ENCODE data around the gene TBC1D7. TPM values are rescaled to one million over a fixed set of nuclear protein-coding genes. Genes with fewer than 3 reads are reported as not detected.

TBC1D7 gene
- total RNA-seq, 1 experiment from 2014 or later = 32.1 TPM

GRCh38 chr6:13362412-13362811 lies 34.1 kb upstream of the TBC1D7 start:
- H3K4me3 ChIP-seq (ENCODE audit: low read depth, low read length, poor library complexity, severe bottlenecking) = no peak overlapping the region
- intact Hi-C loops (cut with micrococcal nuclease; ENCODE audit: unreplicated experiment) = no loop called here
- H3K9me3 ChIP-seq (ENCODE audit: low read depth, low read length, poor library complexity, severe bottlenecking) = no peaks in the 10 kb centered on the region
- no TSS peak for BruUV-seq (replicated peaks)
- H3K36me3 ChIP-seq (ENCODE audit: insufficient read depth, low read length, poor library complexity, severe bottlenecking) = no peaks in the 10 kb centered on the region
- DNase-seq (ENCODE audit: low spot score) = no peak
- no peaks in the 10 kb centered on the region for H3K27me3 ChIP-seq (replicated peaks; ENCODE audit: insufficient read depth, low read depth, low read length, poor library complexity)
- CTCF ChIA-PET = interaction anchor here (0.5 kb wide), 1 partner anchor 166 kb away, joined by 9 read pairs; no protein-coding TSS in a partner anchor
- POLR2A ChIA-PET (ENCODE audit: low non-redundant PET) = no interaction called here
- no peak overlapping the region for H3K27ac ChIP-seq (ENCODE audit: low read depth, low read length, poor library complexity, severe bottlenecking)
- TF ChIP-seq CTCF (conservative IDR thresholded peaks at IDR 0.05; ENCODE audit: low read depth, low read length) (no peak), EZH2 (IDR thresholded peaks at IDR 0.05; ENCODE audit: borderline replicate concordance, low read depth, low read length, poor library complexity, severe bottlenecking) (no peak)
- no peaks in the 10 kb centered on the region for H3K4me1 ChIP-seq (ENCODE audit: insufficient read depth, low read length, poor library complexity, severe bottlenecking)

GRCh38 chr6:13360671-13361540 lies 32.6 kb upstream of the TBC1D7 start:
- DNase-seq (ENCODE audit: low spot score) = no peak
- no TSS peak for BruUV-seq (replicated peaks)
- intact Hi-C loops (cut with micrococcal nuclease; ENCODE audit: unreplicated experiment) = no loop called here
- CTCF ChIA-PET = no interaction called here
- H3K9me3 ChIP-seq (ENCODE audit: low read depth, low read length, poor library complexity, severe bottlenecking) = no peaks in the 10 kb centered on the region
- no peak overlapping the region for H3K4me3 ChIP-seq (ENCODE audit: low read depth, low read length, poor library complexity, severe bottlenecking)
- no peaks in the 10 kb centered on the region for H3K4me1 ChIP-seq (ENCODE audit: insufficient read depth, low read length, poor library complexity, severe bottlenecking)
- H3K27ac ChIP-seq (ENCODE audit: low read depth, low read length, poor library complexity, severe bottlenecking) = no peak overlapping the region
- no peaks in the 10 kb centered on the region for H3K27me3 ChIP-seq (replicated peaks; ENCODE audit: insufficient read depth, low read depth, low read length, poor library complexity)
- POLR2A ChIA-PET (ENCODE audit: low non-redundant PET) = no interaction called here
- no peaks in the 10 kb centered on the region for H3K36me3 ChIP-seq (ENCODE audit: insufficient read depth, low read length, poor library complexity, severe bottlenecking)
- TF ChIP-seq EZH2 (IDR thresholded peaks at IDR 0.05; ENCODE audit: borderline replicate concordance, low read depth, low read length, poor library complexity, severe bottlenecking) = no peak
- no peak for TF ChIP-seq CTCF (conservative IDR thresholded peaks at IDR 0.05; ENCODE audit: low read depth, low read length)

- ChIA-PET POLR2A (ENCODE audit: low non-redundant PET) (no interaction called here), CTCF (no interaction called here)
- no TSS peak for BruUV-seq (replicated peaks)
- Histone ChIP-seq H3K27ac (ENCODE audit: low read depth, low read length, poor library complexity, severe bottlenecking) (no peak overlapping the region), H3K36me3 (ENCODE audit: insufficient read depth, low read length, poor library complexity, severe bottlenecking) (no peaks in the 10 kb centered on the region), H3K4me3 (ENCODE audit: low read depth, low read length, poor library complexity, severe bottlenecking) (no peak overlapping the region), H3K4me1 (ENCODE audit: insufficient read depth, low read length, poor library complexity, severe bottlenecking) (no peaks in the 10 kb centered on the region), H3K9me3 (ENCODE audit: low read depth, low read length, poor library complexity, severe bottlenecking) (no peaks in the 10 kb centered on the region), H3K27me3 (replicated peaks; ENCODE audit: insufficient read depth, low read depth, low read length, poor library complexity) (no peaks in the 10 kb centered on the region)
- DNase-seq (ENCODE audit: low spot score) = no peak
- no peak for TF ChIP-seq CTCF (conservative IDR thresholded peaks at IDR 0.05; ENCODE audit: low read depth, low read length)
- TF ChIP-seq EZH2 (IDR thresholded peaks at IDR 0.05; ENCODE audit: borderline replicate concordance, low read depth, low read length, poor library complexity, severe bottlenecking) = no peak
- intact Hi-C loops (cut with micrococcal nuclease; ENCODE audit: unreplicated experiment) = no loop called here
Measured at GRCh38 chr6:13359287-13359686, 30.9 kb upstream of the TBC1D7 start.

All from A673 (cell line).